AG10803 (cell line): ENCODE measurements around the gene CEP112.

Experiments used
- DNase-seq: peaks from one replicate; pipeline ENCODE4 v3.0.0; 2010; ENCODE audit warnings: low read depth
- H3K4me3 ChIP-seq: 2 replicates; pipeline ENCODE4 v1.5.1; 2011; ENCODE audit warnings: mild to moderate bottlenecking, low read length, control low read depth
- TF ChIP-seq, protein P1 (sequence below): conservative IDR thresholded peaks from 2 replicates; pipeline ENCODE4 v1.5.1; 2011; ENCODE audit warnings: mild to moderate bottlenecking, low read length, control low read depth, inconsistent platforms

The CEP112 gene

GRCh38 chr17:65589321-65589720 lies 602.6 kb downstream of the CEP112 start:
- H3K4me3 ChIP-seq: no peak overlapping the region
- TF ChIP-seq, protein P1, sequence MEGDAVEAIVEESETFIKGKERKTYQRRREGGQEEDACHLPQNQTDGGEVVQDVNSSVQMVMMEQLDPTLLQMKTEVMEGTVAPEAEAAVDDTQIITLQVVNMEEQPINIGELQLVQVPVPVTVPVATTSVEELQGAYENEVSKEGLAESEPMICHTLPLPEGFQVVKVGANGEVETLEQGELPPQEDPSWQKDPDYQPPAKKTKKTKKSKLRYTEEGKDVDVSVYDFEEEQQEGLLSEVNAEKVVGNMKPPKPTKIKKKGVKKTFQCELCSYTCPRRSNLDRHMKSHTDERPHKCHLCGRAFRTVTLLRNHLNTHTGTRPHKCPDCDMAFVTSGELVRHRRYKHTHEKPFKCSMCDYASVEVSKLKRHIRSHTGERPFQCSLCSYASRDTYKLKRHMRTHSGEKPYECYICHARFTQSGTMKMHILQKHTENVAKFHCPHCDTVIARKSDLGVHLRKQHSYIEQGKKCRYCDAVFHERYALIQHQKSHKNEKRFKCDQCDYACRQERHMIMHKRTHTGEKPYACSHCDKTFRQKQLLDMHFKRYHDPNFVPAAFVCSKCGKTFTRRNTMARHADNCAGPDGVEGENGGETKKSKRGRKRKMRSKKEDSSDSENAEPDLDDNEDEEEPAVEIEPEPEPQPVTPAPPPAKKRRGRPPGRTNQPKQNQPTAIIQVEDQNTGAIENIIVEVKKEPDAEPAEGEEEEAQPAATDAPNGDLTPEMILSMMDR: no peak
- peak; percentile 57 for DNase-seq

- no peak for DNase-seq
Observed at GRCh38 chr17:65588181-65588808, 603.6 kb downstream of the CEP112 start.

DNA sequence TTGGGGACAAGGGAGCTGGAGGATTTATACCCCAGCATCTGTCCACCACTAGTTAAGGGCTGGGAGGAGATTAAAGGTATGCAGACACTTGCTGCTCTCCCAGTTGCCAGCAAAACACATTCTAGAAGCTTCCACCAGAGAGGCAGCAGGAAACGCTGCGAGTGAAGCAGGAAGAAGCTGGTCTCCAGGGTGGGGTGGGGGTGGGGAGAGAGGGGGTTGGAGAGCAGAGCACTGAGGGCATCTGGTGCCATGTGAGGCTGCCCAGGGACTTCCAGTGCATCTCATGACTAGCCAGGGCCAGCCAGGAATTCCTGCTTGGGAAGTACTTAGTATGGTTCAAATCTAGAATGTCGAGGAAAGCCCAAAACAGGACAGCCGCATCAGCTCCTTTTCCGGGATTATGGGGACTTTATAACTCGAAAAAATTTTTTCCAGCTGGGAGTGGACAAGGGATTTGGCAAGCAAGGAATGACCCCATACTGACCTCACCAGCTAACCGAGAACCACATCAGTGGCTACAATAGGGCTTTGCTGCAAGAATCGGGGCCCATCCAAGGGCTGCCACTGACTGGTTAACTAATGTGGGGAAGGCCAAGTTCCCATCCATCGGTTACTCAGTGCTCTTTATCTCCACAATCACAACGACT lies 604.3 kb downstream of the CEP112 start:
- TF ChIP-seq, protein P1: no peak
- no peak overlapping the region for H3K4me3 ChIP-seq
- peak; percentile 31 for DNase-seq

More at GRCh38 chr17:65588181-65588808, 603.6 kb downstream of the CEP112 start:
- no peak overlapping the region for H3K4me3 ChIP-seq
- TF ChIP-seq, protein P1: no peak

DNA sequence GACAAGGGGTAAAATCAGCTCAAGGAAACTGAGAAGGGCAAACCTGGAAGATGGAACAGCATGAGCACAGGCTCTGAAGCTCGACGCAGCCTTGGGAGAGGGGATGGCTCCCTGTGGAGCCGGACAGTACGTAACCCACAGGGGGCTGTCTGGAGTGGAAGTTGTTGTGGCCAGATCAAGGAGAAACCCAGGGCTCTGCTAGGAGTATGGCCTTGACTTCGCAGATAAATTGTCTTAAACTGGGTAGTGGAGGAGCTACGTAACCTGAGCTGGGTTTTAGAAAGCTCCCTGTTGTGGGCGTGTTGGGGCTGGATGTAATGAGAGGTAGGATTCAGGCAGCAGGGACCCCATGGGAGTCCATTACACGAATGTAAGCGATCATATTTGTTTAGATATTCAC lies 605.0 kb downstream of the CEP112 start:
- no peak for DNase-seq
- TF ChIP-seq, protein P1: no peak
- no peak overlapping the region for H3K4me3 ChIP-seq
